ENCODE data around the gene MRRF.

The MRRF gene

GRCh38 chr9:122264360-122265148, at the start of gene MRRF, which contains the start of gene RBM18:
MRRF (plus strand) TSS chr9:122264882; CDS start chr9:122270892, 6,010 bp downstream.
RBM18 (minus strand) TSS chr9:122264840; CDS start chr9:122261492, 3,348 bp downstream.
- in situ Hi-C loops (cut with HindIII; ENCODE audit: low sequenced_read_pairs), result no loop called here
- H3K4me3 ChIP-seq (ENCODE audit: low read depth, low read length), result peak within 1 kb of the TSS; percentile 67
- peak; percentile 92 for DNase-seq (ENCODE audit: low read depth, low spot score)
- TF ChIP-seq CTCF (IDR thresholded peaks at IDR 0.05; ENCODE audit: low read depth, low read length), result no peak

DNA sequence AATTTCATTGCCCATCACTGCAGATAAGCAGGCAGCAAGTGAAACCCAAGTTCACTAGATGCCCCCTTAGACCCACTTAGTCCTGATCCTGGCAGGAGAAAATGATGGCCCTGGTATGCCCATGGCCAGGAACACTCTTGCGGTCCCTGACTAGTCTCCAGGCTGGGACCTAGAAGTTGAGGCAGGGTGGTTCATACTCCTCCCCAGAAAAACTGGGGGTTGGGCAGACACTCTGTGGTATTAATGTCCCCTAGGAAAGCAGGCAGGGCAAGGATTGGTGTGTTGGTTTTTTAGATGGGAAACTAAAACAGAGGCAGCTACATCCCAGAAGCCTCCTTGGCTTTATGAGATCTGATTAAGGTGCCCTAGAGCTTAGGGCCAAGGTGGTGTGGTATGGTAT, 49.0 kb upstream of the MRRF start:
- in situ Hi-C loops (cut with HindIII; ENCODE audit: low sequenced_read_pairs), result no loop called here

GRCh38 chr9:122216138-122216797, 48.4 kb upstream of the MRRF start:
- in situ Hi-C loops (cut with HindIII; ENCODE audit: low sequenced_read_pairs), result no loop called here
- TF ChIP-seq CTCF (IDR thresholded peaks at IDR 0.05; ENCODE audit: low read depth, low read length), result no peak
- no peak overlapping the region for H3K4me3 ChIP-seq (ENCODE audit: low read depth, low read length)
- DNase-seq (ENCODE audit: low read depth, low spot score), result no peak

More for the DNA sequence above, 49.0 kb upstream of the MRRF start:
- no peak for DNase-seq (ENCODE audit: low read depth, low spot score)
- no peak for TF ChIP-seq CTCF (IDR thresholded peaks at IDR 0.05; ENCODE audit: low read depth, low read length)
- no peak overlapping the region for H3K4me3 ChIP-seq (ENCODE audit: low read depth, low read length)

- TF ChIP-seq CTCF (IDR thresholded peaks at IDR 0.05; ENCODE audit: low read depth, low read length), result no peak
- no peak overlapping the region for H3K4me3 ChIP-seq (ENCODE audit: low read depth, low read length)
Measured at GRCh38 chr9:122216798-122217418, 47.8 kb upstream of the MRRF start.

GRCh38 chr9:122217640-122218039, 47.0 kb upstream of the MRRF start:
- DNase-seq (ENCODE audit: low read depth, low spot score), result no peak
- no peak for TF ChIP-seq CTCF (IDR thresholded peaks at IDR 0.05; ENCODE audit: low read depth, low read length)
- no peak overlapping the region for H3K4me3 ChIP-seq (ENCODE audit: low read depth, low read length)
- in situ Hi-C loops (cut with HindIII; ENCODE audit: low sequenced_read_pairs), result no loop called here

More at GRCh38 chr9:122216798-122217418, 47.8 kb upstream of the MRRF start:
- DNase-seq (ENCODE audit: low read depth, low spot score), result no peak
- in situ Hi-C loops (cut with HindIII; ENCODE audit: low sequenced_read_pairs), result no loop called here

GRCh38 chr9:122218071-122218934, 46.4 kb upstream of the MRRF start:
- in situ Hi-C loops (cut with HindIII; ENCODE audit: low sequenced_read_pairs), result no loop called here
- no peak overlapping the region for H3K4me3 ChIP-seq (ENCODE audit: low read depth, low read length)
- DNase-seq (ENCODE audit: low read depth, low spot score), result no peak
- no peak for TF ChIP-seq CTCF (IDR thresholded peaks at IDR 0.05; ENCODE audit: low read depth, low read length)
